Liver (tissue), 9 donors: ENCODE data around the gene ATG10. TPM values are rescaled to one million over a fixed set of nuclear protein-coding genes. Genes with fewer than 3 reads are reported as not detected.
A peak's percentile ranks its signal among the peaks of the same experiment; 100 is the strongest.

Experiments
- DNase-seq: peaks from one replicate; pipeline ENCODE4 v3.0.0-alpha.2; 2017; ENCODE audit warnings: low spot score
- H3K27ac ChIP-seq, 2 donors: one replicate each; pipeline ENCODE4 v1.7.0; 2013; ENCODE audit warnings: inconsistent platforms in 2 of 2, low read length in 2 of 2, control low read depth in 1 of 2, low read depth in 1 of 2, mild to moderate bottlenecking in 1 of 2
- H3K27me3 ChIP-seq, 4 donors: one replicate each; pipeline versions ENCODE4 v1.6.1 to v1.7.0; 2013; ENCODE audit warnings: low read length in 3 of 4, inconsistent platforms in 1 of 4, mild to moderate bottlenecking in 1 of 4, moderate library complexity in 1 of 4; ENCODE audit not compliant: control insufficient read depth in 4 of 4, insufficient read depth in 4 of 4
- H3K36me3 ChIP-seq, 4 donors: one replicate each; pipeline versions ENCODE4 v1.6.1 to v1.7.0; 2013; ENCODE audit warnings: low read length in 3 of 4, mild to moderate bottlenecking in 3 of 4, low read depth in 1 of 4, moderate library complexity in 1 of 4; ENCODE audit not compliant: control insufficient read depth in 4 of 4, insufficient read depth in 3 of 4
- H3K4me1 ChIP-seq, 4 donors: one replicate each; pipeline versions ENCODE4 v1.6.1 to v1.7.0; 2013; ENCODE audit warnings: low read length in 3 of 4, mild to moderate bottlenecking in 3 of 4, moderate library complexity in 1 of 4; ENCODE audit not compliant: control insufficient read depth in 4 of 4, insufficient read depth in 4 of 4
- H3K4me3 ChIP-seq, 3 donors: one replicate each; pipeline versions ENCODE4 v1.6.1 to v1.7.0; 2013; ENCODE audit warnings: low read length in 3 of 3, control low read depth in 1 of 3, low read depth in 1 of 3, mild to moderate bottlenecking in 1 of 3
- H3K9ac ChIP-seq, 2 donors: one replicate each; pipeline ENCODE4 v1.7.0; 2013; ENCODE audit warnings: low read length in 2 of 2, mild to moderate bottlenecking in 2 of 2, moderate library complexity in 2 of 2, control low read depth in 1 of 2, low read depth in 1 of 2
- H3K9me3 ChIP-seq, 4 donors: one replicate each; pipeline versions ENCODE4 v1.6.1 to v1.7.0; 2013; ENCODE audit warnings: low read length in 3 of 4; ENCODE audit not compliant: control insufficient read depth in 4 of 4
- EGR1 ChIP-seq, 2 donors: IDR thresholded peaks; 2 replicates each; pipeline ENCODE4 v1.6.1; 2016 to 2018; ENCODE audit warnings: antibody characterized with exemption in 2 of 2, low read depth in 2 of 2
- FOXA1 ChIP-seq: IDR thresholded peaks from 2 replicates; pipeline ENCODE4 v1.6.1; 2016; ENCODE audit warnings: antibody characterized with exemption
- FOXA2 ChIP-seq: IDR thresholded peaks from 2 replicates; pipeline ENCODE4 v1.6.1; 2016; ENCODE audit warnings: antibody characterized with exemption
- HNF4A ChIP-seq, 2 donors: conservative IDR thresholded peaks; 2 replicates each; pipeline ENCODE4 v1.6.1; 2016; ENCODE audit warnings: antibody characterized with exemption in 2 of 2, mild to moderate bottlenecking in 2 of 2
- NR2F2 ChIP-seq: IDR thresholded peaks from 2 replicates; pipeline ENCODE4 v1.6.1; 2016; ENCODE audit warnings: antibody characterized with exemption
- RAD21 ChIP-seq, 2 donors: IDR thresholded peaks; 2 replicates each; pipeline ENCODE4 v1.6.1; 2016; ENCODE audit warnings: antibody characterized with exemption in 2 of 2, mild to moderate bottlenecking in 2 of 2
- RXRA ChIP-seq, 2 donors: IDR thresholded peaks; 2 replicates each; pipeline ENCODE4 v1.6.1; 2017 to 2018; ENCODE audit warnings: antibody characterized with exemption in 2 of 2, mild to moderate bottlenecking in 1 of 2
- SP1 ChIP-seq: IDR thresholded peaks from 2 replicates; pipeline ENCODE4 v1.6.1; 2018; ENCODE audit warnings: antibody characterized with exemption, mild to moderate bottlenecking
- TAF1 ChIP-seq: conservative IDR thresholded peaks from 2 replicates; pipeline ENCODE4 v1.6.1; 2016; ENCODE audit warnings: antibody characterized with exemption, mild to moderate bottlenecking
- YY1 ChIP-seq: IDR thresholded peaks from 2 replicates; pipeline ENCODE4 v1.6.1; 2016; ENCODE audit warnings: antibody characterized with exemption, mild to moderate bottlenecking
- WGBS: extraction: QIAGEN DNeasy Blood & Tissue Kit; methylation state at CpG from one replicate; pipeline ENCODE4 v1.1.7; 2013; 5-methylcytosine and 5-hydroxymethylcytosine counted together
- polyA plus RNA-seq, 2 donors: library from polyadenylated mRNA; stranded (reverse) in 1 of 2; unstranded in 1 of 2; fragments of 200-250 nt in 1 of 2; fragments of >200 nt in 1 of 2; fragmentation: Nextera tagmentation in 1 of 2; extraction: Ambion mirVana in 1 of 2; gene quantifications; one replicate each; pipeline versions ENCODE4 v1.2.1 to v1.2.3, GENCODE V29; 2013 to 2015
- total RNA-seq, 2 donors: library from RNA; depleted of rRNA; stranded (reverse); fragments of >200 nt; gene quantifications; one replicate each; pipeline ENCODE4 v1.2.3, GENCODE V29; 2014
- TF ChIP-seq, protein P1 (sequence below): fragments of 150-350 bp; IDR thresholded peaks from 2 replicates; pipeline ENCODE4 v1.5.1; 2017; ENCODE audit warnings: improper control_type of control experiment, low read depth, low read length; ENCODE audit not compliant: missing input control
- TF ChIP-seq, protein P2 (sequence below): IDR thresholded peaks from 2 replicates; pipeline ENCODE4 v1.6.1; 2016; ENCODE audit warnings: antibody characterized with exemption
- TF ChIP-seq, protein P3 (sequence below): IDR thresholded peaks from 2 replicates; pipeline ENCODE4 v1.6.1; 2016; ENCODE audit warnings: antibody characterized with exemption
- TF ChIP-seq, protein P4 (sequence below): IDR thresholded peaks from 2 replicates; pipeline ENCODE4 v1.6.1; 2016; ENCODE audit warnings: antibody characterized with exemption
- donor health status: healthy.
- donor health status: healthy.
- donor health status: healthy.
- donor health status: healthy.
- donor health status: healthy.

ATG10 gene
- total and polyA plus RNA-seq, 4 donors, result 3.1 to 7.8 (median 7.4) TPM

DNA sequence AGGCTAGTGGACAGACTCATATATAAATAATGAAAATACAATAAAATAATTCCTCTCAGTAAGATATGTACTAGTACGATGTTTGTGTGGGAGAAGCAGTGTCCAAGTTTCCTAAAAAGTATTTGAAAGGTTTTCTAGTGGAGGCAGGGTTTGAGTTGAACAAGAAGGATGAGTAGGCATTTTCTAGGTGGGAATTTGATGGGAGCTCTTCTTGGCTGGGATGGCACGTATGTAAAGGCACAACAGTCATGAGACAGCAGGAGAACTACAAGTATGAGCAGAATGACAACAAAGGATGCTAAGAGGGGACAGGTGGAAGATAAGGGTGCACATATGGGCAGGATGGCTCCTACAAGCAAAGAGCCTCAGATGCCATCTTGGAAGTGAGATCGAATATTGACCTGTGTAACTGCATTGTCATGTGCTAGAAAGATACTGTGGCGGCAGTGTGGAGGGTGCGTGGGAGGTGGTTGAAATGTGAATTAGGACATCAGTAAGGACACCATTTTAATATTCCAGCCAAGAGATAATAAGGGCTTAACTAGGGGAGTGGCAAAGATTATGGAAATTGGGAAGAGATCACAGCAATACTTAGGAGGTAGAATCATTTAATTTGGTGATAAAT, 170.5 kb downstream of the ATG10 start:
- H3K9ac ChIP-seq, result no peak overlapping the region
- H3K27me3 ChIP-seq, result no peaks in the 10 kb centered on the region
- no peak overlapping the region for H3K27ac ChIP-seq
- TF ChIP-seq YY1, result no peak
- TF ChIP-seq TAF1, result no peak
- TF ChIP-seq, protein P1, sequence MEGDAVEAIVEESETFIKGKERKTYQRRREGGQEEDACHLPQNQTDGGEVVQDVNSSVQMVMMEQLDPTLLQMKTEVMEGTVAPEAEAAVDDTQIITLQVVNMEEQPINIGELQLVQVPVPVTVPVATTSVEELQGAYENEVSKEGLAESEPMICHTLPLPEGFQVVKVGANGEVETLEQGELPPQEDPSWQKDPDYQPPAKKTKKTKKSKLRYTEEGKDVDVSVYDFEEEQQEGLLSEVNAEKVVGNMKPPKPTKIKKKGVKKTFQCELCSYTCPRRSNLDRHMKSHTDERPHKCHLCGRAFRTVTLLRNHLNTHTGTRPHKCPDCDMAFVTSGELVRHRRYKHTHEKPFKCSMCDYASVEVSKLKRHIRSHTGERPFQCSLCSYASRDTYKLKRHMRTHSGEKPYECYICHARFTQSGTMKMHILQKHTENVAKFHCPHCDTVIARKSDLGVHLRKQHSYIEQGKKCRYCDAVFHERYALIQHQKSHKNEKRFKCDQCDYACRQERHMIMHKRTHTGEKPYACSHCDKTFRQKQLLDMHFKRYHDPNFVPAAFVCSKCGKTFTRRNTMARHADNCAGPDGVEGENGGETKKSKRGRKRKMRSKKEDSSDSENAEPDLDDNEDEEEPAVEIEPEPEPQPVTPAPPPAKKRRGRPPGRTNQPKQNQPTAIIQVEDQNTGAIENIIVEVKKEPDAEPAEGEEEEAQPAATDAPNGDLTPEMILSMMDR, result no peak
- no peak for TF ChIP-seq FOXA2
- TF ChIP-seq NR2F2, result no peak
- TF ChIP-seq FOXA1, result no peak
- TF ChIP-seq, protein P2, sequence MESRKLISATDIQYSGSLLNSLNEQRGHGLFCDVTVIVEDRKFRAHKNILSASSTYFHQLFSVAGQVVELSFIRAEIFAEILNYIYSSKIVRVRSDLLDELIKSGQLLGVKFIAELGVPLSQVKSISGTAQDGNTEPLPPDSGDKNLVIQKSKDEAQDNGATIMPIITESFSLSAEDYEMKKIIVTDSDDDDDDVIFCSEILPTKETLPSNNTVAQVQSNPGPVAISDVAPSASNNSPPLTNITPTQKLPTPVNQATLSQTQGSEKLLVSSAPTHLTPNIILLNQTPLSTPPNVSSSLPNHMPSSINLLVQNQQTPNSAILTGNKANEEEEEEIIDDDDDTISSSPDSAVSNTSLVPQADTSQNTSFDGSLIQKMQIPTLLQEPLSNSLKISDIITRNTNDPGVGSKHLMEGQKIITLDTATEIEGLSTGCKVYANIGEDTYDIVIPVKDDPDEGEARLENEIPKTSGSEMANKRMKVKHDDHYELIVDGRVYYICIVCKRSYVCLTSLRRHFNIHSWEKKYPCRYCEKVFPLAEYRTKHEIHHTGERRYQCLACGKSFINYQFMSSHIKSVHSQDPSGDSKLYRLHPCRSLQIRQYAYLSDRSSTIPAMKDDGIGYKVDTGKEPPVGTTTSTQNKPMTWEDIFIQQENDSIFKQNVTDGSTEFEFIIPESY, result no peak
- TF ChIP-seq, protein P3, sequence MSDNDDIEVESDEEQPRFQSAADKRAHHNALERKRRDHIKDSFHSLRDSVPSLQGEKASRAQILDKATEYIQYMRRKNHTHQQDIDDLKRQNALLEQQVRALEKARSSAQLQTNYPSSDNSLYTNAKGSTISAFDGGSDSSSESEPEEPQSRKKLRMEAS, result no peak
- TF ChIP-seq RXRA (IDR thresholded peaks at IDR 0.05), result no peak
- H3K4me3 ChIP-seq, result no peak overlapping the region
- WGBS, result 98% methylated on average over 5 of the region's 5 CpGs
- no peak for DNase-seq
- H3K4me1 ChIP-seq, result no peaks in the 10 kb centered on the region
- no peaks in the 10 kb centered on the region for H3K36me3 ChIP-seq
- no peaks in the 10 kb centered on the region for H3K9me3 ChIP-seq

DNA sequence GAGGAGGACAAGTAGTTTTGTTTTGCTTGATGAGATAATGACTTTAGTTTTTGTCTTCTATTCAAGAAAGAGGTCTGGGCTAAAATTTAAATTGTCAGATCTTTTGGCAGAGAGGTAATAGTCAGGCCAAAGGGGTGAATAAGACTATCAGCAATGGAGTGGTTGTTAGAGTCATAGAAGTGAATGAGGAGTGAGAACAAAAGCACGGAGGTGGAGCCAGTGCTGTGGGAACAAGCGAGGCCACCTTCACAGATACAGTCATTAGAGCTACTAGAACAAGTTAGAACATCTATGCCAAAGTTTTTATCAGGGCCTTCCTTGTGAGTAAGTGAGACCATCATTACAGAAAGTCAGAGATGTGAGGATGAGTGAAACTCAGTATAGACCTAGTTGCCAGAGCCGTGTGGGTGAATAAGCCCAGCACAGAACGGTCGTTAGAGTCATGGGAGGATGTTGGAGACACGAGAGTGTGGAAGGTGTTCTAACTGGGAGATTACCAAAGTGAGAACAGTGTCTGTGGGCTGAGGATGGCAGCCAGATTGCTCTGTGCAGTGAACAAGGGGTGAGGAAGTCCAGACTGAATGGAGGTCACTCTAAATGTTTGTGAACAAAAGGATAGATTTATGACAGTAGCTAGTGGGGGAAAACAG, 171.2 kb downstream of the ATG10 start:
- H3K27ac ChIP-seq, result no peak overlapping the region
- H3K9me3 ChIP-seq, result no peaks in the 10 kb centered on the region
- no peaks in the 10 kb centered on the region for H3K36me3 ChIP-seq
- H3K4me1 ChIP-seq, result peaks cover 0 to 3% (median under 1%) of the 10 kb centered on the region in 4 donors
- no peak for TF ChIP-seq TAF1
- 90% methylated on average over 6 of the region's 6 CpGs for WGBS
- no peaks in the 10 kb centered on the region for H3K27me3 ChIP-seq
- H3K9ac ChIP-seq, result no peak overlapping the region
- no peak for DNase-seq
- H3K4me3 ChIP-seq, result no peak overlapping the region

DNA sequence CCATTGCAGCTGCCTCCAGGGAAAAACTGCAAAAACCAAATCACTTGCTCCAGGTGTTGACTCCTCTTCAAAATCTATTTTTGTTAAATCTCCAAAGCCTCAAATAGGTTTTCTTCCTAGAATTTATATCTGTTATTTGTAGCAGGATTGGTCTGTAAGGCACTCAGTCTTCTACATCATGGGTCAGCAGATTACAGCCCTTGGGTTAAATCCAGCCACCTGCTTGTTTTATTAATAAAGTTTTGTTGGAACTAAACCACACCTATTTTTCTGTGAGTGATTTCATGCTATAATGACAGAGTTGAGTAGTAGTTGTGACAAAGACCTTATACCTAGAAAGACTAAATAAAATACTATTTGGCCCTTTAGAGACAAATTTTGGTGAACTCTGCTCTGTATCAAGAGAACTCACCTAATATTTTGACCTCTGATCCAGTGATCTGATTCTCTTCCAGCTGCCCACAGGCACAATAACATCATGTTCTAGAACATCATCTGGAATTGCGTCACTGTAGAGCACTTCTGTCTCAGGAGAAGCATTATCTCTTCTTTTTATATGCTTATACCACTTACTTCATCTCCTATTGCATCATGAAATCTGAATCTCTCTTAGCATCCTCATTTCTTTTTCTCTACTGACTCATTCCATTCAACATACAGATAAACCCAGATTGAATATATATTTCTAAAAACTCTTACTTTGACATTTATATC, 176.2 kb downstream of the ATG10 start:
- Histone ChIP-seq H3K9ac (no peak overlapping the region), H3K4me1 (peaks cover 2 to 4% (median 3%) of the 10 kb centered on the region in 4 donors), H3K9me3 (no peaks in the 10 kb centered on the region), H3K27me3 (no peaks in the 10 kb centered on the region), H3K36me3 (no peaks in the 10 kb centered on the region), H3K4me3 (no peak overlapping the region), H3K27ac (peak overlapping the region; percentile 36 to 44)
- DNase-seq, result no peak
- WGBS, result 44% methylated on average over 1 of the region's 1 CpG
- TF ChIP-seq, protein P2, result peak; percentile 44
- TF ChIP-seq NR2F2 (peak; percentile 48), SP1 (peak; percentile 94), RAD21 (IDR thresholded peaks at IDR 0.05) (peak in 1 of 2 donors; percentile 13), TAF1 (no peak), EGR1 (IDR thresholded peaks at IDR 0.05; ENCODE audit: low read depth in 2 of 2) (no peak), HNF4A (conservative IDR thresholded peaks at IDR 0.05) (peak; percentile 77 to 85), FOXA1 (no peak), FOXA2 (no peak), YY1 (no peak), RXRA (IDR thresholded peaks at IDR 0.05) (peak; percentile 94 to 97)
- TF ChIP-seq, protein P3, result peak; percentile 62
- TF ChIP-seq, protein P4, sequence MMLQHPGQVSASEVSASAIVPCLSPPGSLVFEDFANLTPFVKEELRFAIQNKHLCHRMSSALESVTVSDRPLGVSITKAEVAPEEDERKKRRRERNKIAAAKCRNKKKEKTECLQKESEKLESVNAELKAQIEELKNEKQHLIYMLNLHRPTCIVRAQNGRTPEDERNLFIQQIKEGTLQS, result peak; percentile 82
